ENCODE data around the gene TGFB1.

TGFB1 gene

GRCh38 chr19:41324921-41325639 is 28.6 kb downstream of the TGFB1 start:
- intact Hi-C loops (cut with DNase I): no loop called here
- peak in 2 of 10 donors; percentile 80 to 89 for DNase-seq

GRCh38 chr19:41324231-41324702 is 29.5 kb downstream of the TGFB1 start:
- intact Hi-C loops (cut with DNase I): no loop called here

GRCh38 chr19:41323430-41324125 is 30.1 kb downstream of the TGFB1 start:
- peak in 1 of 10 donors; percentile 83 for DNase-seq
- intact Hi-C loops (cut with DNase I): no loop called here

More at GRCh38 chr19:41324231-41324702, 29.5 kb downstream of the TGFB1 start:
- DNase-seq: peak in 1 of 10 donors; percentile 64

- intact Hi-C loops (cut with DNase I): no loop called here
- peak in 1 of 10 donors; percentile 24 for DNase-seq
Measured at GRCh38 chr19:41323023-41323422, 30.7 kb downstream of the TGFB1 start.

GRCh38 chr19:41322451-41322850 is 31.3 kb downstream of the TGFB1 start:
- peak in 1 of 10 donors; percentile 25 for DNase-seq
- intact Hi-C loops (cut with DNase I): no loop called here

- intact Hi-C loops (cut with DNase I): no loop called here
- DNase-seq: peak in 1 of 10 donors; percentile 80
Measured at GRCh38 chr19:41321600-41322270, 32.0 kb downstream of the TGFB1 start.

- intact Hi-C loops (cut with DNase I): no loop called here
- DNase-seq: peak in 1 of 10 donors; percentile 67
Measured at GRCh38 chr19:41321204-41321599, 32.5 kb downstream of the TGFB1 start.

- DNase-seq: peak in 1 of 10 donors; percentile 49
- intact Hi-C loops (cut with DNase I): no loop called here
Measured at GRCh38 chr19:41320568-41320967, 33.2 kb downstream of the TGFB1 start.

GRCh38 chr19:41320185-41320518 is 33.6 kb downstream of the TGFB1 start:
- intact Hi-C loops (cut with DNase I): no loop called here
- peak in 2 of 10 donors; percentile 66 to 81 for DNase-seq

- intact Hi-C loops (cut with DNase I): loop anchor here (10.0 kb wide), 1 partner anchor 45 kb away; the partner anchor contains the start of gene B9D2
- peak in 2 of 10 donors; percentile 72 to 78 for DNase-seq
Measured at GRCh38 chr19:41319500-41320184, 34.1 kb downstream of the TGFB1 start.

- DNase-seq: peak in 2 of 10 donors; percentile 47 to 79
- intact Hi-C loops (cut with DNase I): loop anchor here (10.0 kb wide), 1 partner anchor 46 kb away; the partner anchor contains the start of gene B9D2
Measured at GRCh38 chr19:41318696-41319499, 34.8 kb downstream of the TGFB1 start.

- intact Hi-C loops (cut with DNase I): loop anchor here (10.0 kb wide), 1 partner anchor 48 kb away; the partner anchor contains the start of gene B9D2
- DNase-seq: peak in 2 of 10 donors; percentile 35 to 70
Measured at GRCh38 chr19:41316306-41316920, 37.3 kb downstream of the TGFB1 start.

GRCh38 chr19:41311613-41312012 is 42.1 kb downstream of the TGFB1 start:
- peak in 2 of 10 donors; percentile 39 to 57 for DNase-seq
- intact Hi-C loops (cut with DNase I): loop anchor here (10.0 kb wide), 1 partner anchor 53 kb away; the partner anchor contains the start of gene B9D2

- DNase-seq: peak in 2 of 10 donors; percentile 9 to 12
- intact Hi-C loops (cut with DNase I): loop anchor here (10.0 kb wide), 1 partner anchor 54 kb away; the partner anchor contains the start of gene B9D2
Measured at GRCh38 chr19:41311072-41311471, 42.6 kb downstream of the TGFB1 start.

- intact Hi-C loops (cut with DNase I): loop anchor here (1.0 to 10.0 kb wide), 2 partner anchors 55 to 129 kb away; partner anchors contain the start of genes B9D2 and DMAC2
- DNase-seq: peak; percentile 79 to 98 (median 84)
Measured at GRCh38 chr19:41310033-41310831, 43.5 kb downstream of the TGFB1 start, which contains the start of gene CCDC97. Gene CCDC97 (plus strand): TSS chr19:41310172. CDS start chr19:41310311, 139 bp downstream.

GRCh38 chr19:41309180-41310032 is 44.3 kb downstream of the TGFB1 start:
- intact Hi-C loops (cut with DNase I): loop anchor here (1.0 to 10.0 kb wide), 4 partner anchors 45 to 130 kb away; partner anchors contain the start of genes B9D2, DMAC2 and HNRNPUL1
- peak in 2 of 10 donors; percentile 60 to 66 for DNase-seq

Measured in posterior cingulate gyrus (tissue), 11 donors.